Transverse colon (tissue), 4 donors: ENCODE measurements around the gene RPL15. TPM values are rescaled to one million over a fixed set of nuclear protein-coding genes. Genes with fewer than 3 reads are reported as not detected.

Experiments used
- DNase-seq: peaks from one replicate; pipeline ENCODE4 v3.0.0-alpha.2; 2019
- H3K27ac ChIP-seq, 4 donors: fragments of 200-600 bp; sonication (generic); 2 replicates each; pipeline ENCODE4 v1.5.1; 2016 to 2018; ENCODE audit warnings: inconsistent platforms in 4 of 4
- H3K27me3 ChIP-seq: fragments of 200-600 bp; sonication (generic); 2 replicates; pipeline ENCODE4 v1.5.1; 2017; ENCODE audit warnings: inconsistent platforms
- H3K36me3 ChIP-seq, 4 donors: fragments of 200-600 bp; sonication (generic); 2 replicates each; pipeline ENCODE4 v1.5.1; 2017 to 2019; ENCODE audit warnings: inconsistent platforms in 4 of 4
- H3K4me1 ChIP-seq, 4 donors: fragments of 200-600 bp; sonication (generic); 2 replicates each; pipeline ENCODE4 v1.5.1; 2017 to 2020; ENCODE audit warnings: inconsistent platforms in 4 of 4
- H3K4me3 ChIP-seq, 4 donors: fragments of 200-600 bp; sonication (generic); 1 replicate in 1 of 4; 2 replicates in 3 of 4; pipeline versions ENCODE4 v1.5.1 to v1.6.1; 2017 to 2019; ENCODE audit warnings: inconsistent platforms in 4 of 4
- H3K9me3 ChIP-seq, 2 donors: fragments of 200-600 bp; sonication (generic); 2 replicates each; pipeline ENCODE4 v1.5.1; 2017 to 2019; ENCODE audit warnings: inconsistent platforms in 2 of 2
- EP300 ChIP-seq: sonication (generic); formaldehyde crosslinking; IDR thresholded peaks from one replicate; pipeline ENCODE4 v1.6.1; 2017; ENCODE audit warnings: antibody characterized with exemption, low read depth
- POLR2A ChIP-seq: fragments of 450-650 bp; IDR thresholded peaks from one replicate; pipeline ENCODE4 v1.6.1; 2016; ENCODE audit warnings: antibody characterized with exemption, mild to moderate bottlenecking, moderate library complexity
- POLR2AphosphoS5 ChIP-seq, 3 donors: sonication (generic); formaldehyde crosslinking; IDR thresholded peaks; one replicate each; pipeline ENCODE4 v1.6.1; 2016; ENCODE audit warnings: antibody characterized with exemption in 3 of 3
- WGBS, 2 donors: methylation state at CpG; one replicate each; pipeline ENCODE4 v1.1.5; 2018; ENCODE audit warnings: low coverage in 1 of 2; 5-methylcytosine and 5-hydroxymethylcytosine counted together
- in situ Hi-C, 4 donors: fragments of 200-750 bp; cut with MboI; loops; one replicate each; pipeline versions ENCODE4 v1.15.0 to v1.15.1; 2017; ENCODE audit warnings: low sequenced_read_pairs in 3 of 4, low pct_ligation_motif_present in 1 of 4, low pct_unique_long_range_greater_than_20kb in 1 of 4
- intact Hi-C: fragments of 100-400 bp; cut with DNase I; formaldehyde crosslinking; loops from one replicate; pipeline ENCODE4 v1.15.1; 2023; ENCODE audit warnings: low total_unique reads
- total RNA-seq, 4 donors: library from RNA; depleted of rRNA; stranded (reverse); fragments of >200 nt; gene quantifications; one replicate each; pipeline ENCODE4 v1.1.0, GENCODE V29; 2016
- TF ChIP-seq, protein P1 (sequence below), 5 experiments: fragments of 200-600 bp in 3 of 5; fragments of 450-650 bp in 2 of 5; sonication (generic) in 3 of 5; IDR thresholded peaks; 1 replicate in 2 of 5; 2 replicates in 3 of 5; pipeline ENCODE4 v1.5.1; 2016 to 2017; ENCODE audit warnings: antibody characterized with exemption in 5 of 5, inconsistent platforms in 3 of 5, mild to moderate bottlenecking in 2 of 5, moderate library complexity in 1 of 5

Gene RPL15
- total RNA-seq, 4 donors from 2014 or later: 443 to 1,500 (median 1,074) TPM

DNA sequence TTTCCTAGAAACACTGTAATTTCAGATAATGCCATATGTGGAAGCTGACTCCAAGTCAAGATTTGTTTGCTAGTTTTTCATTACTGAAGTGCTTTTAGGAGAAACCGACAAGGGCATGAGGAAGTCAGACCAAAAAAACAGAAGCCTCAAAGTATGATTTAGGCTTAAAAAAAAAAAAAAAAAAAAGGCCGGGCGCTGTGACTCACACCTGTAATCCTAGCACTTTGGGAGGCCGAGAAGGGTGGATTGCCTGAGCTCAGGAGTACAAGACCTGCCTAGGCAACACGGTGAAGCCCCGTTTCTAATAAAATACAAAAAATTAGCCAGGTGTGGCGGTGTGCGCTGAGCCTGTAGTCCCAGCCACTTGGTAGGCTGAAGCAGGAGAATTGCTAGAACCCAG is 11.6 kb downstream of the RPL15 start:
- H3K27ac ChIP-seq: no peak overlapping the region
- no peak overlapping the region for H3K4me3 ChIP-seq
- H3K4me1 ChIP-seq: peaks cover 0 to 7% (median 0%) of the 10 kb centered on the region in 4 donors
- H3K36me3 ChIP-seq: no peaks in the 10 kb centered on the region
- in situ Hi-C loops: no loop called here
- TF ChIP-seq POLR2A: no peak
- no peaks in the 10 kb centered on the region for H3K9me3 ChIP-seq
- DNase-seq: no peak
- WGBS, 2 donors: 42 to 100% methylated on average over 1 to 8 of the region's 8 CpGs
- intact Hi-C loops: no loop called here
- H3K27me3 ChIP-seq: no peaks in the 10 kb centered on the region

- Histone ChIP-seq H3K4me3 (no peak overlapping the region), H3K27ac (no peak overlapping the region), H3K9me3 (no peaks in the 10 kb centered on the region), H3K27me3 (no peaks in the 10 kb centered on the region), H3K4me1 (peaks cover 0 to 7% (median 0%) of the 10 kb centered on the region in 4 donors), H3K36me3 (no peaks in the 10 kb centered on the region)
- TF ChIP-seq POLR2A (no peak), EP300 (no peak), POLR2AphosphoS5 (IDR thresholded peaks at IDR 0.05) (no peak)
- TF ChIP-seq, protein P1, sequence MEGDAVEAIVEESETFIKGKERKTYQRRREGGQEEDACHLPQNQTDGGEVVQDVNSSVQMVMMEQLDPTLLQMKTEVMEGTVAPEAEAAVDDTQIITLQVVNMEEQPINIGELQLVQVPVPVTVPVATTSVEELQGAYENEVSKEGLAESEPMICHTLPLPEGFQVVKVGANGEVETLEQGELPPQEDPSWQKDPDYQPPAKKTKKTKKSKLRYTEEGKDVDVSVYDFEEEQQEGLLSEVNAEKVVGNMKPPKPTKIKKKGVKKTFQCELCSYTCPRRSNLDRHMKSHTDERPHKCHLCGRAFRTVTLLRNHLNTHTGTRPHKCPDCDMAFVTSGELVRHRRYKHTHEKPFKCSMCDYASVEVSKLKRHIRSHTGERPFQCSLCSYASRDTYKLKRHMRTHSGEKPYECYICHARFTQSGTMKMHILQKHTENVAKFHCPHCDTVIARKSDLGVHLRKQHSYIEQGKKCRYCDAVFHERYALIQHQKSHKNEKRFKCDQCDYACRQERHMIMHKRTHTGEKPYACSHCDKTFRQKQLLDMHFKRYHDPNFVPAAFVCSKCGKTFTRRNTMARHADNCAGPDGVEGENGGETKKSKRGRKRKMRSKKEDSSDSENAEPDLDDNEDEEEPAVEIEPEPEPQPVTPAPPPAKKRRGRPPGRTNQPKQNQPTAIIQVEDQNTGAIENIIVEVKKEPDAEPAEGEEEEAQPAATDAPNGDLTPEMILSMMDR (IDR thresholded peaks at IDR 0.05): no peak
- 69 to 74% methylated on average over 3 of the region's 3 CpGs for WGBS, 2 donors
- in situ Hi-C loops (no loop called here), intact Hi-C loops (no loop called here)
- no peak for DNase-seq
These were observed 14.7 kb downstream of the RPL15 start for GRCh38 chr3:23931597-23931996.

GRCh38 chr3:23932571-23932970 is 15.6 kb downstream of the RPL15 start:
- no peak for TF ChIP-seq POLR2AphosphoS5 (IDR thresholded peaks at IDR 0.05)
- TF ChIP-seq POLR2A: no peak
- TF ChIP-seq, protein P1 (IDR thresholded peaks at IDR 0.05): no peak
- no peak for TF ChIP-seq EP300
- intact Hi-C loops: no loop called here
- H3K36me3 ChIP-seq: no peaks in the 10 kb centered on the region
- H3K4me3 ChIP-seq: no peak overlapping the region
- no peaks in the 10 kb centered on the region for H3K9me3 ChIP-seq
- no peaks in the 10 kb centered on the region for H3K27me3 ChIP-seq
- H3K27ac ChIP-seq: no peak overlapping the region
- no peak for DNase-seq
- peaks cover 0 to 7% (median 0%) of the 10 kb centered on the region in 4 donors for H3K4me1 ChIP-seq
- in situ Hi-C loops: no loop called here
- 92 to 93% methylated on average over 4 of the region's 4 CpGs for WGBS, 2 donors

GRCh38 chr3:23934253-23934652 is 17.3 kb downstream of the RPL15 start:
- no peaks in the 10 kb centered on the region for H3K27me3 ChIP-seq
- H3K36me3 ChIP-seq: no peaks in the 10 kb centered on the region
- TF ChIP-seq POLR2A (no peak), EP300 (no peak), POLR2AphosphoS5 (IDR thresholded peaks at IDR 0.05) (no peak)
- WGBS, 2 donors: 71 to 80% methylated on average over 3 to 4 of the region's 4 CpGs
- H3K4me3 ChIP-seq: no peak overlapping the region
- H3K27ac ChIP-seq: no peak overlapping the region
- no peaks in the 10 kb centered on the region for H3K9me3 ChIP-seq
- DNase-seq: no peak
- in situ Hi-C loops: no loop called here
- intact Hi-C loops: no loop called here
- no peaks in the 10 kb centered on the region for H3K4me1 ChIP-seq

GRCh38 chr3:23937296-23937695 is 20.4 kb downstream of the RPL15 start:
- Histone ChIP-seq H3K27me3 (no peaks in the 10 kb centered on the region), H3K4me1 (no peaks in the 10 kb centered on the region), H3K36me3 (no peaks in the 10 kb centered on the region), H3K4me3 (no peak overlapping the region), H3K9me3 (no peaks in the 10 kb centered on the region), H3K27ac (no peak overlapping the region)
- DNase-seq: no peak
- intact Hi-C loops: no loop called here
- in situ Hi-C loops: no loop called here
- WGBS, 2 donors: 67 to 95% methylated on average over 1 of the region's 1 CpG
- TF ChIP-seq, protein P1 (IDR thresholded peaks at IDR 0.05): no peak
- TF ChIP-seq POLR2A: no peak
- no peak for TF ChIP-seq EP300
- TF ChIP-seq POLR2AphosphoS5 (IDR thresholded peaks at IDR 0.05): no peak
